AG09309 (cell line): Measurements from ENCODE around the gene MEX3B.

Source experiments
- DNase-seq: peaks from one replicate; pipeline ENCODE4 v3.0.0-alpha.2; 2010; ENCODE audit warnings: low read depth
- H3K4me3 ChIP-seq: 2 replicates; pipeline ENCODE4 v1.5.1; 2011; ENCODE audit warnings: mild to moderate bottlenecking, low read depth, low read length, moderate library complexity; ENCODE audit not compliant: control insufficient read depth
- CTCF ChIP-seq: IDR thresholded peaks from 2 replicates; pipeline ENCODE4 v1.5.1; 2011; ENCODE audit warnings: mild to moderate bottlenecking, low read depth, low read length, inconsistent platforms; ENCODE audit not compliant: insufficient read depth, control insufficient read depth; ENCODE audit errors: missing control alignments

MEX3B gene

DNA sequence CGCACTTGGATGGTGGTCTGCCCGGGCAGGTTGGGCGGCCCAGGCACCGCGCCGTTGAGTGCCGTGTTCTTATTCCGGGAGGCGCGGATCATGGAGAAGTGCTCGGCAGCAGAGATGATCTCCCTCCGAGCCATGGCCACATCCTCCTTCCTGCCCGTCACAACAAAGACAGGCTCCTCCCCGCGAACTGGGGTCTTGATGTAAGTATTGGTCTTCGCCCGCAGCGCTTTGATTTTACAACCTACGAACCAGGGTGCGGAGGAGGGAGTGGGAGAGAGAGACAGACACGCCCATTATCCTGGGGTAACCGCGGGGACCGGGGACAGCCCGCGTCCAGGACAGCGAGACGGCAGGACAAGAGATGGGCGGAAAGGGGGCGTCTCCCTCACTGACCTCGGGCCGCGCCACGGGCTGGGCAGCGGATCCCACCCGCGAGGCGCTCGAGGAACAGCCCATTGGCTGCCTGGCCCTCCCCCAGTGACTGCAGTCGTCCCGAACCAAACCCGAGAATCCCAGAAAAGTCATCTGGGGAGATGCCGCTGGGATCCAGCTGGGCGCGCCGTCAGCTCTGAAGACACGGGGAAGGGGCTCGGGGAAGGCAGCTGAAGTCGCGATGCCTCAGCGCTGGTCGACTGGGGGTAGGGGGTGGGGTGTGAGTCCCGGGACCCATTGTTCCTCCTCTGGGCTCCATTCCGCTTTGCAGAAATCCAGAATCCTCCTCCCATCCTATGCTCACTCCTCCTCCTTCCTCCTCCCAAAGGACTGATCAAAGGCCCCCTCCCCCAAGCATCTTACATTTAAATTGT, 1.2 kb downstream of the MEX3B start:
- TF ChIP-seq CTCF: no peak
- peak overlapping the region; percentile 82 for H3K4me3 ChIP-seq
- no peak for DNase-seq

DNA sequence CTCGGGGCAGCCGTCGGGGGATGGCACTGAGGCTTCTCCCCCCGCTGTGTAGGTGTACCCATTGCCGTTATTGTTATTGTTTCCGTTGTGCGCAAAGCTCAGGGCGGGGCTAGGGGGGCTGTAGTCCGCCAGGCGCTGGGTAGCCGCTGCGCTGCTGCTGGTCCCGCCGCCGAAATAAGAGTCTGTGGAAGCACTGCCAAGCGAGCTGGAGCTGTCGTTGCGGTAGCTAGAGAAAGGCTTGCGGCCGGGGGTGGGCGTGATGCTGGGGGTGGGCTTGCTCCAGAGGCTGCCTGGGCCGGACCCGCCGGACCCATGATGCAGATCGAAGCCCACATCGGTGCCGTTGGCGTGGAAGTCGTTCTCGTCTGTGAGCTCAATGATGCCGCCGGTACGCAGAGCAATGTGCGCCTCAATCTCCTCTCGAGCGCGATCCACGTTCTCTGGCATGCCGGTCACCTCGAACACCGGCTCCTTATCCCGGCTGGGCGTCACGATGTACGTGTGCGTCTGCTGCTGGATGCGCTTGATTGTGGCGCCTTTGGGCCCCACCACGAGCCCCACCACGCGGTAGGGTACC, 1.9 kb downstream of the MEX3B start:
- peak overlapping the region; percentile 82 for H3K4me3 ChIP-seq
- DNase-seq: no peak
- TF ChIP-seq CTCF: no peak

DNA sequence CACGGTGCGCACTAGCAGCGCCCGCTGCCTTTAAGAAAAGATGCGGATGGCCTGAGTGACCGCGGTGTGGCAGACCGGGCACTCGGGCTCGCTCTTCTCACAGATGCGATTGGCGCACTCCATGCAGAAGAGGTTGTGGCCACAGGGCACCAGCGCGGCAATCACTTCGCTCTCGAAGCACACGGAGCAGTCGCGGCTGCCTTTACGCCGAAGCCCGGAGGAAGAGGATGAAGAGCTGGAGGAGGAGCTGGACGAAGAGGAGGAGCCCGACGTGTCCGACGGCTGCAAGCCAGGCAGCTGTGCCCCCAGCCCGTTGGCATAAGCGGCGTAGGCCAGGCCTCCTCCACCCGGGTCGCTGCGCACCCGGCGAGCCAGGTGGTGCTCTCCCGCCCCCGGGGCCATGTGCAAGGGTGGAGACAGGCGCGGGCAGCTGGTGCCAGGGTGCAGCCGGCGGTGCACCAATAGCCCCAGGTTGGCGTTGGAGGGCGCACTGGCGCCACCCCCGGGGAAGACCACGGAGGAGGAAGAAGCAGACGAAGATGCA, 2.6 kb downstream of the MEX3B start:
- no peak for TF ChIP-seq CTCF
- peak overlapping the region; percentile 82 for H3K4me3 ChIP-seq
- DNase-seq: no peak

DNA sequence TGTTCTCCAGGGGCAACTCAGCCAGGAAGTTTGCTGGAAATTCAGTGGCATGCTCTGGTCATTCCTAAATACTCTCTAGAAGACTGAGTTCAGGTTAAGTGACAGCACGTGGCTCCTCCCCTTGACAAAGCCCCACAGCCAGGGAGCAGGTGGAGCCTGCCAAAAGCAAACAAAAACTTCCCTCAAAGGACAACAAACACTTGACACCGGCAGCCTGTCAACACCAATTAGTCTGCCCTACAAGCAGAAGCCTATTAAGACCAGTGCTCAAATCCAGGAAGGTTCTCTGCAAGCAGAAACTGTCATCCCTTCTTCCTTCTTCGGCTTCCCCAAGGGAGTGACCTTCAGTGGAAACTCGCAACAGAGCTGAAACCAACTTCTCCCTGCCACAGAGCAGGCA, 5.0 kb downstream of the MEX3B start:
- DNase-seq: no peak
- no peak for TF ChIP-seq CTCF
- no peak overlapping the region for H3K4me3 ChIP-seq

DNA sequence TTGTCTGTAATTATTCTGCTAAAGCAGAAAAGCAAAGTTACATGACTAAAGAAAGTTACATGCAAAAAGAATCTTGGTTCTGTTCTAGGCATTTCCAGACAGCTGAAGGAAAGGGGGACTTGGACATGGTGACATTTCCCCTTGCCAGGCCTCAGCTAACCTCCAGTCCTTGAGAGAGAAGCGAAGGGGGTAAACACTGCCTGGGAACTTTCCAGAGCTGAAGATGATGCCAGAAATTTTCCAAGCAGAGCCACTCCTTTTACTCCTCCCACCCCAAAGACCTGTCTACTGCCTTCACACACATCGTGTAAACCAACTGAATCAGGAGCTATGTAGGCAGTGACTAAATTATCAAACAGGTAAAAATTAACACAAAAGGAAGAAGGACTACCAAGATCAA, 5.4 kb downstream of the MEX3B start:
- no peak for DNase-seq
- H3K4me3 ChIP-seq: no peak overlapping the region
- no peak for TF ChIP-seq CTCF

DNA sequence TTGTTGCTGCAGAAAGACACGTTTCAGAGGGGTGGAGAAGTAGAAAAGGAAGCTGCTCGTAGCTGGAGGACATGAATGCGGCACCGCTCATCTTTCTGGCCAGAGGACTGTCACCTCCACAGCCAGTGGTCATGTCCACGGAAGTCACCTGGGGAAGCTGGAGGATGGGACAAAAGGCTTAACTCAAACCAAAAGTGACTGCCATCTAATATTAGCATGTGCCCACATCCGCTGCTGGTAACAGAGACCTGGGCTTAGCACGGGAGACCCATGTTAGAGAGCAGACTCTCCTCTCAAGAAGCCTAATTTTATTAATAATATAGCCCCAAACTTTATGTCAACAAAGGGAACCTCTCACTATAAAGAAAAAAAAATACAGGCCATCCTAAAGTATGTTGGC, 5.9 kb downstream of the MEX3B start:
- TF ChIP-seq CTCF: no peak
- H3K4me3 ChIP-seq: no peak overlapping the region
- DNase-seq: no peak
